NCI-H82 (cell line): ENCODE measurements around the gene CYP3A5.
"Not testable (repeated sequence)": the region's sequence is repeated elsewhere in the genome, so short reads cannot be mapped to it uniquely, and the experiment has no call there.

Experiments
- DNase-seq: peaks from one replicate; lab custom pipeline; 2025; lab: John Stamatoyannopoulos, UW

Gene CYP3A5

GRCh38 chr7:99679400-99680191 is at the start of gene CYP3A5:
CYP3A5 (minus strand) TSS chr7:99679996; CDS start chr7:99679896, 100 bp downstream.
- DNase-seq: peak; percentile 4

GRCh38 chr7:99728615-99729014 is 48.8 kb upstream of the CYP3A5 start:
- DNase-seq: no peak

DNA sequence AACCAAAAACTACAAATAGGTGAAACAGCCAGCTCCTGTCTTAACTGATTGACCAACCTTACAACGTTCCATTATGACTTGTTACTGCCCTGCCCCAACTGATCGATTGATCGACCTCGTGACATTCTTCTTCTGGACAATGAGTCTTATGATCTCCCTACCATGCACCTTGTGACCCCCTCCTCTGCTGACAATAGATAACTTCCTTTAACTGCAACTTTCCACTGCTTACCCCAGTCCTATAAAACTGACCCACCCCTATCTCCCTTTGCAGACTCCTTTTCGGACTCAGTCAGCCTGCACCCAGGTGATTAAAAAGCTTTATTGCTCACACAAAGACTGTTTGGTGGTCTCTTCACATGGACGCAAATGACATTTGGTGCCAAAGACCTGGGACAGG is 43.4 kb upstream of the CYP3A5 start:
- DNase-seq: not testable (repeated sequence)

DNA sequence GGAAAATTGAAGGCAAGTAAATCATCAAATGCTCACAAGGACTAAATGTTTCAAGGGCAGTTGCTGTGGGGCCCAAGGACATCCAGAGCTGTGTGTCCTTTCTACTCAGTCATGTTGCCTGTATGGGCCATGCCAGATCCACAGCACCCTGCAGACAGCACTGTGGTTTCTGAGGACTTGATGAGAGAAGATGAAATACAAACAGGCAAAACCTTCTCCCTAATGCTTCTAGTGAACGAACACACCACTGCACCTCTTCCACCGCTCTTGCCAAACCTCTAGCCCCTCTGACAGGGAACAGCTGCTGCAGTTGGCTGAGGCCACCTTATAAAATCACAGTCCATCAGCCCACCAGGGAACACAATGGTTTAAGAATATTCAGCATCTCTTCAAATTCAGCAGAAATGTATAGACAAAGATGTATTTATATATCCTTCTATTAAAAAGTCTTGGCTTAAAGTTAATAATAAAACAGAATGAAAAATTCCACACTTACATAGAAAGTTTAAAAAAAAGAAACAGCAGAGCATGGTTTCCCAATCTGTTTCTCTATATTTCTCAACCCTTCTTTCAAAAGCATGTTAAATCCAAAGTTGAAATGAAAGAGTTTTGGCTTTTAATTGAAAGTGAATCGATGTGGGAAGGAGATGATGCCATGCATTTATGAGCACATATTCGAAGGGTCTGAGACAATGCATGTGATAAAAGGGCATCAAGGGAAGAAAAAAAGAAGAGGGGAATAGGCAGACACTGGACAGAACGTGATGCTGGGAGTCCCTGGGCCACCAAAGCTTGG is 41.2 kb upstream of the CYP3A5 start:
- DNase-seq: no peak

DNA sequence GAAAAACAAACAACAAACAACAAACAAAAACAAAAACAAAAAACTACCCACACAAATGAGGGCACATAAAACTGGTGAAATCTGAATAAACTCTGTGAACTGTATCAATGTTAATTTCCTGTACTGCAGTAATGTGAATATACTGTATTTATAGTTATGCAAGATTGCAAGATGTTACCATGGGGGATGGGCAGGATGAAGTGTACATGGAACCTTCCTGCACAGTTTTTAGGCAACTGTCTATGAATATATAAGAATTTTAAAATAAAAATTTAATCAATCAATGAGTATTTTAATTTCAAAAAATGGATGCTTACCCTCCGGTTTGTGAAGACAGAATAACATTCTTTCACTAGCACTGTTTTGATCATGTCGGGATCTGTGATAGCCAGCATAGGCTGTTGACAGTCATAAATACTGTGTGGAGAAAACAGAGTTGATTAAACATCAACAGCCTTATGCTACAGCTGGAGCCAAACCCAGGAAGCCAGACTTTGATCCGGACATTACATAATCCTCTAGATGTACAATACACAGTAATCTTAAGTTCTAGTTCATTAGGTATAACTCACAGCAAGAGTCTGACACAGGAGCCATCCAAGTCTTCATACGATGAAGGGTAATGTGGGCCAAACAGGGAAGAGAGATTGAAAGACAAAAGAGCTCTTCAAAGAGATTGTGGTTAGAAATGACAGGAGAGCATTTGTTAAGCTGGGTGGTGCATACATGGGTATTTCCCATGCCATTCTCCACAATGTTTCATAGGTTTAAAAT is 40.4 kb upstream of the CYP3A5 start:
- DNase-seq: no peak

GRCh38 chr7:99713995-99714570 is 34.3 kb upstream of the CYP3A5 start:
- DNase-seq: no peak

DNA sequence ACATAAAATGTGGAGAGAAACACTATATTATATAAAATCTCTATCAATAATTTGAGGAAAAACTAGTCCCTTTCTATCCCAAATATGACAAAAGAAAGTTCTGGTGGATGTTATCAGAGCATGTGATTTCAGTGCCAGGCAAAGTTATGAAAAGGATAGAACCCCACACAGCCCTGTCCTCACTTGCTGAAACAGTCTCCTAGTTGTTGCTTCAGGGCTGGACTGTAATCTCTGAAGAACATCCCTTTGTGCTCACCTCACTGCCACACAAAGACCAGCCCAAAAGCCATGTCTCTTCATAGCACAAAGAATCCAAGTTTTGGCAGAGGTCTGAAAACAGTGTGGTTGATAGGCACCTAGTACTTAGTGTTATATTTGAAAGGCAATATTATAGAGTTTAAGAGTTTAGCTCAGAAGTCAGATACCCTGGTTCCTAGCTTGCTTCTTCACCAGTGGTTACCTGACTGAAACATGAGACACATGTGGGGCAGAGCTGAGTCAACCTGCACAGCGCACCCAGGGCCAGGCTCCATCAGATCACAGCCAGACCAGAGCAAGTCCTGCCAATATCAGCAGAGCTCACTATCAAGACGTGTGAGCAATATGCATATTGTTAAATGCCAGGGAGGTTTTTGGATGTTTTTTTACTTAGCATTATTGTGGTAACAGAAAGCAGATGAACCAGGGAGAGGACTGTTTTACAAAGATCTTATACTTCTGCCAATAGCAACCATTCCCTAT is 30.2 kb upstream of the CYP3A5 start:
- DNase-seq: no peak

GRCh38 chr7:99709260-99709659 is 29.5 kb upstream of the CYP3A5 start:
- DNase-seq: no peak

DNA sequence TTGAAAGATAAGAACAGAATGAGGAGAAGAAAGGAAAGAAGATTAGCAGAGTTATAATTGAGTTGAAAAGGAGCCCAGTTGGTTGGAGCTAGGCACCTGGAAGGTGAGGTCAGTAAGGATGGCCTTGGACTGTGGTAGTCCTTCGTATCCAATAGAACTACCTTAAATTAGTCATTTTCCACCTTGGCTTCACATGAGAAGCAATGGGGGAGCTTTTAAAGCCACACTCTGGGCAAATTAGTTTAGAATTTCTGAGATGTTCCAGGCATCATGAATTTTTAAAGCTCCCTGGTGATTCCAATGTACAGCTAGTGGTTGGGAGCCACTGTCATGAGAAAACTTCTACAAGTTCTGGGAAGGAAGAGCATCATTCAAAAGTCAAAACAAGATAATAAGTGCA is 27.3 kb upstream of the CYP3A5 start:
- DNase-seq: no peak

GRCh38 chr7:99699946-99700345 is 20.1 kb upstream of the CYP3A5 start:
- no peak for DNase-seq

- not testable (repeated sequence) for DNase-seq
These were observed 19.3 kb upstream of the CYP3A5 start for GRCh38 chr7:99698867-99699730.

DNA sequence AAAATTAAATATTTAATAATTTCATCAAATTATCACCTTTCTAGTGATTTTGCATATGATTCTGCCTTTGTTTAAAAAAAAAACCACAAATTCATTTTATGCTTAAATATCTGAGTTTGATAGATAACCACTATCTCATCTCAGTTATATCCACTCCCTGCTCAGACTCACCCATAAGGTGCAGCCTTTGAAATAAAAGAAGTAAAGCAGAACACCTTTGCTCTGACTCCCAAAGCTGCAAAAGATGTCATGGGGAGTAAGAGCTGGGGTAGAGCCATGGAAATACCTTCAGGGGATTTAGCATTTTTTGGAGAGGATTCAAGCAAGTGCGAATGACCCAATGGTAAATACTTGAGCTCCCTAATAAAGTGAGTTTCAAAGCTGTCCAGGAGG is 15.1 kb upstream of the CYP3A5 start:
- no peak for DNase-seq

GRCh38 chr7:99694201-99694911 is 14.6 kb upstream of the CYP3A5 start:
- no peak for DNase-seq

- DNase-seq: peak; percentile 21
These were observed 13.8 kb upstream of the CYP3A5 start for GRCh38 chr7:99693427-99694200.

DNA sequence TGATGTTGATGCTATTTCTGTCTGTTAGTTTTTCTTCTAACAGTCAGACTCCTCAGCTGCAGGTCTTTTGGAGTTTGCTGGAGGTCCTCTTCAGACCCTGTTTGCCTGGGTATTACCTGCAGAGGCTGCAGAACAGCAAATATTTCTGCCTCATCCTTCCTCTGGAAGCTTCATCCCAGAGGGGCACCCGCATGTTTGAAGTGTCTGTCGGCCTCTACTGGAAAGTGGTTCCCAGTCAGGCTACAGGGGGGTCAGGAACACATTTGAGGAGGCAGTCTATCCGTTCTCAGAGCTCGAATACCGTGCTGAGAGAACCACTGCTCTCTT is 13.3 kb upstream of the CYP3A5 start:
- DNase-seq: no peak

DNA sequence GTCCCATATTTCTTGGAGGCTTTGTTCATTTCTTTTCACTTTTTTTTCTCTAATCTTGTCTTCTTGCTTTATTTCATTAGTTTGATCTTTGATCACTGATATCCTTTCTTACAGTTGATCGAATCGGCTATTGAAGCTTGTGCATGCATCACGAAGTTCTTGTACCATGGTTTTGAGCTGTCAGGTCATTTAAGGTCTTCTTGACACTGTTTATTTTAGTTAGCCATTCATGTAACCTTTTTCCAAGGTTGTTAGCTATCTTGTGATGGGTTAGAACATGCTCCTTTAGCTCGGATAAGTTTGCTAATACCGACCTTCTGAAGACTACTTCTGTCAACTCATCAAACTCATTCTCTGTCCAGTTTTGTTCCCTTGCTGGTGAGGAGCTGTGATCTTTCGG is 12.8 kb upstream of the CYP3A5 start:
- DNase-seq: not testable (repeated sequence)

DNA sequence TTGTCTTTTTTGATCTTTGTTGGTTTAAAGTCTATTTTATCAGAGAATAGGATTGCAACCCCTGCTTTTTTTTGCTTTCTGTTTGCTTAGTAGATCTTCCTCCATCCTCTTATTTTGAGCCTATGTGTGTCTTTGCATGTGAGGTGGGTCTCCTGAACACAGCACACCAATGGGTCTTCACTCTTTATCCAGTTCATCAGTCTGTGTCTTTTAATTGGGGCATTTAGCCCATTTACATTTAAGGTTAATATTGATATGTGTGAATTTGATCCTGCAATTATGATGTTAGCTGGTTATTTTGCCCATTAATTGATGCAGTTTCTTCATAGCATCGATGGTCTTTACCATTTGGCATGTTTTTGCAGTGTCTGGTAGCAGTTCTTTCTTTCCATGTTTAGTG is 11.9 kb upstream of the CYP3A5 start:
- DNase-seq: not testable (repeated sequence)

- DNase-seq: not testable (repeated sequence)
These were observed 11.1 kb upstream of the CYP3A5 start for GRCh38 chr7:99690918-99691317.
